ENCODE data around the gene ZFHX2.

The ZFHX2 gene

DNA sequence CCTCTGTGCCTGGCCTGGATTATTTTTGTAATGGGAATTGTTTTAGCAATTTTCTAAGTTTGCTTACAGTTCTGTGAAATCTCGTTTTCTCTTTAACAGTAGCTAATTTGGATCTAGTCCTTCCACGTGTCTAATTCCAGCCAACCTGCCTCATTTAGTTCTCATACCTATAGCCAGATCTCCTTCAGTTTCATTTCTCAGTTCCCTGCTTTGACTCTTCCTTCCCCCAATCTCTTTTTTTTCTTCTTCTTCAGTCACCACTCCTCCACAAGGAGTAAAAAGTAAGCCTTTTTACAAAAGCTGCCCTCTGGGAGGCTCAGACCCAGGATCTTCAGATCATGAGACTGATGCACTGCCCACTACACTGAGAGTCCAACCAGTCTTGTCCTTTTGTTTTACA is 6.0 kb upstream of the ZFHX2 start:
- TF ChIP-seq, protein P1, sequence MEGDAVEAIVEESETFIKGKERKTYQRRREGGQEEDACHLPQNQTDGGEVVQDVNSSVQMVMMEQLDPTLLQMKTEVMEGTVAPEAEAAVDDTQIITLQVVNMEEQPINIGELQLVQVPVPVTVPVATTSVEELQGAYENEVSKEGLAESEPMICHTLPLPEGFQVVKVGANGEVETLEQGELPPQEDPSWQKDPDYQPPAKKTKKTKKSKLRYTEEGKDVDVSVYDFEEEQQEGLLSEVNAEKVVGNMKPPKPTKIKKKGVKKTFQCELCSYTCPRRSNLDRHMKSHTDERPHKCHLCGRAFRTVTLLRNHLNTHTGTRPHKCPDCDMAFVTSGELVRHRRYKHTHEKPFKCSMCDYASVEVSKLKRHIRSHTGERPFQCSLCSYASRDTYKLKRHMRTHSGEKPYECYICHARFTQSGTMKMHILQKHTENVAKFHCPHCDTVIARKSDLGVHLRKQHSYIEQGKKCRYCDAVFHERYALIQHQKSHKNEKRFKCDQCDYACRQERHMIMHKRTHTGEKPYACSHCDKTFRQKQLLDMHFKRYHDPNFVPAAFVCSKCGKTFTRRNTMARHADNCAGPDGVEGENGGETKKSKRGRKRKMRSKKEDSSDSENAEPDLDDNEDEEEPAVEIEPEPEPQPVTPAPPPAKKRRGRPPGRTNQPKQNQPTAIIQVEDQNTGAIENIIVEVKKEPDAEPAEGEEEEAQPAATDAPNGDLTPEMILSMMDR (IDR thresholded peaks at IDR 0.05; ENCODE audit: borderline replicate concordance, insufficient read depth, low read depth, low read length): no peak
- no peak overlapping the region for H3K4me3 ChIP-seq (ENCODE audit: low read depth, low read length)

DNA sequence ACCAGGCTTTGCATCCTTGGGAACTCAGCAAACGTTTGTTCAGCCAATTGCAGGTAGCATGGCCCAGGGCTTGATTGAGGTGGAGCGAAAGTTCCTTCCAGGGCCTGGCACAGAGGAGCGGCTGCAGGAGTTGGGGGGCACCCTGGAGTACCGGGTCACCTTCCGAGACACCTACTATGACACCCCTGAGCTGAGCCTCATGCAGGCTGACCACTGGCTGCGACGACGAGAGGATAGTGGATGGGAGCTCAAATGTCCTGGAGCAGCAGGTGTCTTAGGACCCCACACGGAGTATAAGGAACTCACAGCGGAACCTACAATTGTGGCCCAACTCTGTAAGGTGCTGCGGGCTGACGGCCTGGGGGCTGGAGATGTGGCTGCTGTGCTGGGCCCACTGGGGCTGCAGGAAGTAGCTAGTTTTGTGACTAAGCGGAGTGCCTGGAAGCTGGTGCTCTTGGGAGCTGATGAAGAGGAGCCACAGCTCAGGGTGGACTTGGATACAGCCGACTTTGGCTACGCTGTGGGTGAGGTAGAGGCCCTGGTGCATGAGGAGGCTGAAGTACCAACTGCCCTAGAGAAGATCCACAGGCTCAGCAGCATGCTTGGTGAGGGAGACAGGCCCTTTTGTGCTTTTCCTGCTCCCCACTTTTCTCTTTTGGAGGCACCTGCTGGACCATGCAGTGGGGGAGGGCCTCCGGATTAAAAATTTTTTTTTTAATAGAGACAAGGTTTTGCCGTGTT is 5.3 kb upstream of the ZFHX2 start:
- H3K4me3 ChIP-seq (ENCODE audit: low read depth, low read length): peak overlapping the region; percentile 65
- TF ChIP-seq, protein P1 (IDR thresholded peaks at IDR 0.05; ENCODE audit: borderline replicate concordance, insufficient read depth, low read depth, low read length): no peak

DNA sequence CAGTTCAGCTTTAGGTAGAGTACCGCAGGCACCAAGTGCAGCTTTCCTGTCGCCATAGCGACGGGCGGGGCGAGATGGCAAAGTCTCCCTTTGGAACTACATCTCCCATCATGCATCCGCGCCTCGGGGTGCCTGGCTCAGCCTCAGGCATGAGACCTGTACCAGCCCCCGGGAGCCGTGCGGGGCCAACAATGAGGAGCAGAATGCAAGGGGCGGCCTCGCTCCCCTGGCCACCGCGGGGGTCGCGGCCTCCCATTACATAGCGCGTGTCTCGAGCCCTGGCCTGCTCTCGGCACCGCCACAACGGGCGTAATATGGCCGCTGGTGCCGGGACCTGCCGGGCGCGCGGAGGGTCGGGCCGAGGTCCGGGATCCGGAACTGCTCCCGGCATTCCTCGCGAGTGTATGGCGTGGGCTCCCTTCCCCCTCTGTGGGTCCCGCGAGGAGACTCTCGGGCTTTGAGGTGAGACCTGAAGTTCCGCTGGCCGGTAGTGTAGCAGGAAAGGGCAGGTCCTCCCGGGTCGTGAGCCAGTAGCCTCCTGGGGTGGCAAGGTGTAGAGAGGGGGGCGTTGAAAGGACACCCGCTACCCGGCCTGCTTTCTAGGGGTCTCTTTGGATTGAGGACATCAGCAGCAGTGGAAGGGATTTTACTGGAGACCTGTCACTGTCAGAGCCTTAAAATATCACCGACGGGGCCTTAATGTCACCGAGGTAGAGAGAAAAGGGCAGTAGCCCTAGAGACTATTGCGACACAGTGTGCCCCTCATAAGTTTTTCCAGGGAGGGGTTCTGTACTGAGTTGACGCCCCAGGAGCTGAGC is 4.5 kb upstream of the ZFHX2 start, which contains the start of gene THTPA:
TSS of gene THTPA (plus strand) at position 390 of the 818 bp plus-strand sequence. CDS start 487 bp downstream, outside the sequence.
- TF ChIP-seq, protein P1 (IDR thresholded peaks at IDR 0.05; ENCODE audit: borderline replicate concordance, insufficient read depth, low read depth, low read length): no peak
- H3K4me3 ChIP-seq (ENCODE audit: low read depth, low read length): peak within 1 kb of the TSS; percentile 65

DNA sequence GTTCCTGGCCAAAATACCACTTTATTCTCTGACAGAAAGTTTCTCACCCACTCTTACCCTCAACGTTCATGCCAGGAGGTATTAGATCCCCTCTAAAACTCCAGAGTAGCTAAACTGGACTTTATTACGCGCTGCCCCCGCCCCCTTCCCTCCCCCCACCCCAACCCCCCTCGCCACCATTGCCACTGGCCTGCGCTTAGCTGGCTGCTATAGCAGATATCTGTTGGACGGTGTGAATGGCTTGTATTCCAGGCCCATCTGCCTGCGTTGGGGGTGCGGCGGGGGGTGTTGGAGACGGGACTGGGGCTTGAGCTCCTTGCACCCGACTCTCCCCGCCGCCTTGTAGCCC is 3.9 kb upstream of the ZFHX2 start:
- TF ChIP-seq, protein P1 (IDR thresholded peaks at IDR 0.05; ENCODE audit: borderline replicate concordance, insufficient read depth, low read depth, low read length): no peak
- H3K4me3 ChIP-seq (ENCODE audit: low read depth, low read length): peak overlapping the region; percentile 65

DNA sequence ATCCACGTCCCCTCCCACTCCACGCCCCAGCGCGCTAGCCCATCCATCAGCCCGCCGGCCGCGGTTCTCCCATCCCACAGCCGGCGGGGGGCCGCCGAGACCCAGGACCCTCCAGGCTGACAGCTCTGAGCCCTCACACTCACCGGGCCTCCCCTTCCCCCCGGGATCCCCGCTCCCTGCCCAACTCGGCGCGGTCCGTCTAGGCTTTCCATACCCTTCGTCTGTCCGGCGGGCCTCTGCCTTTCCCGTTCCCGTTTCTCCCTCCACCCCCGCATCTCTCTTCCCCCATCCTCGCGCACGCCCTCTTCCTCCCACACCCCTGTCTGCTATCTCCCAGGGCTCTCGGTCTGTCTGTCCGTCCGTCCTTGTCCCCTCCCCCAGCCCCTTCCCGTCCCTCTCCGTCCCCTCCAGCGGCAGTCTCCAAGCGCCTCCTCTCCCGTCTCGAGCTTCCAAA is 726 bp downstream of the ZFHX2 start:
- peak overlapping the region; percentile 52 for H3K4me3 ChIP-seq (ENCODE audit: low read depth, low read length)
- TF ChIP-seq, protein P1 (IDR thresholded peaks at IDR 0.05; ENCODE audit: borderline replicate concordance, insufficient read depth, low read depth, low read length): no peak

DNA sequence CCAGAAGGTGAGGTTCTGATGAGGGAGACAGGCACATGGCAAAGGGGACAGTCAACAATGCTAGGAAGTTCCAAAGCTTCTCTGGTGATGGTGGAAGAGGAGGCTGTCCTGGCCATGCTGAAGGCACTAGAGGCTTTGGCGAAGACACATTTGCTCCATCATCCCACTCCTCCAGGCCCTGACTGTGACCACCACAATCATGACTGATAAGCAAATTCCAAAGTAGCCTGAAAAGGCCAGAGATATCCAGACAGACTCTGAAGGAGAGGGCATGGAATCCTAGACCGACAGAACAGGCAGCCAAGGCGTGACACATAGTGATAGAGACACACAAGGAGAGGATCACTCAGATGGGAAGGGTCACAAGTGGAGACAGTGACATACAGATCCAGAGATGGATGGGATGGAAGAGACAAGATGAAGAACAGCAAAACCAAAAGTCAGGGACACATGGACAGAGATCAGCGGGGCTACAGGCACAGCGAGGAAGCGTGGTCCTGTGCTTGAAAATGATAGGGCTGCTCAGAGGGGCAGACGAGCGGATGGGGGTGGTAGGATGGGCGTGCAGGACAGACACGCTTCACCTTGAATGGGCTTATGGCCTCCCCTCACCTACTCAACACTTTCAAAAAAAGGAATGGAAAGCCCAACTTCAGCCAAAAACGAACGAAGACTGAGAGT is 1.3 kb downstream of the ZFHX2 start:
- TF ChIP-seq, protein P1 (IDR thresholded peaks at IDR 0.05; ENCODE audit: borderline replicate concordance, insufficient read depth, low read depth, low read length): no peak
- peak overlapping the region; percentile 52 for H3K4me3 ChIP-seq (ENCODE audit: low read depth, low read length)
